ENCODE results near the gene ZNF597. TPM values are rescaled to one million over a fixed set of nuclear protein-coding genes. Genes with fewer than 3 reads are reported as not detected.

ZNF597 gene
- total and polyA plus RNA-seq, 2 donors (not counting 1 experiment from before 2014, with no cell fraction given), result 1.6 to 2.0 TPM

DNA sequence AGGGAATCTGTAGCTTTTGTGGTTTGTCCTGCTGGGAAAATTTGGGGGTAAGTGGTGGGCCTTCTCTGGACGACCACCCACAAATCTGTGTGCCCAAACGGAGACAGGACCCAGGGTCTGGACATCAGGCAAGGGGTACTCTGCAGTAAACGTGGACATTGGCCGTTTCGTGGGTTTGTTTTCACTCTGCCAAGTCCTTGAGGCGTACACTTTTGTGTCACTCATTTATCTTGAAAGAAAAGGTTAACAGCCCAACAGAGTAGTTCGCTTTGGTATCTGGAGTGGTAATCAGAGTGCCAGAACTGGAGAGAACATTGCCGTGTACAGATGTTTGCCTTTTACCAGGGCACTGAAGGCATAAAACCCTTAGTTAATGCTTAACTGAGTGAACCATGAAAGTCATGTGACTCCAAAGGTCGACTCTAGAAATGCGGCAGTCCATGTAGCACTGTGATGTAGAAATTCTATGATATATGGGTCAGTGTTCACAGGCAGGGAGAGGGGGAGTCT lies 15.6 kb upstream of the ZNF597 start:
- H4K20me1 ChIP-seq (ENCODE audit: control insufficient read depth, extremely low read depth, insufficient read depth, low read length), result no peaks in the 10 kb centered on the region
- H3K79me2 ChIP-seq (ENCODE audit: control insufficient read depth, insufficient read depth, low read length), result peaks cover 56% of the 10 kb centered on the region
- peak overlapping the region; percentile 71 to 94 (median 87) for H3K4me3 ChIP-seq (replicated peaks in 1 of 4; ENCODE audit: control extremely low read depth in 1 of 4, insufficient read depth in 1 of 4, low read depth in 3 of 4, low read length in 4 of 4)
- H2AFZ ChIP-seq (ENCODE audit: low read length), result peak overlapping the region; percentile 27
- no peaks in the 10 kb centered on the region for H3K36me3 ChIP-seq (ENCODE audit: control insufficient read depth, insufficient read depth, low read length)
- peak overlapping the region; percentile 70 for H3K4me2 ChIP-seq (ENCODE audit: extremely low read depth, insufficient read depth, low read length)
- no peaks in the 10 kb centered on the region for H3K27me3 ChIP-seq (ENCODE audit: control insufficient read depth, insufficient read depth, low read length)
- TF ChIP-seq EZH2 (IDR thresholded peaks at IDR 0.05; ENCODE audit: low read length, missing control alignments), result no peak
- TF ChIP-seq, protein P1, sequence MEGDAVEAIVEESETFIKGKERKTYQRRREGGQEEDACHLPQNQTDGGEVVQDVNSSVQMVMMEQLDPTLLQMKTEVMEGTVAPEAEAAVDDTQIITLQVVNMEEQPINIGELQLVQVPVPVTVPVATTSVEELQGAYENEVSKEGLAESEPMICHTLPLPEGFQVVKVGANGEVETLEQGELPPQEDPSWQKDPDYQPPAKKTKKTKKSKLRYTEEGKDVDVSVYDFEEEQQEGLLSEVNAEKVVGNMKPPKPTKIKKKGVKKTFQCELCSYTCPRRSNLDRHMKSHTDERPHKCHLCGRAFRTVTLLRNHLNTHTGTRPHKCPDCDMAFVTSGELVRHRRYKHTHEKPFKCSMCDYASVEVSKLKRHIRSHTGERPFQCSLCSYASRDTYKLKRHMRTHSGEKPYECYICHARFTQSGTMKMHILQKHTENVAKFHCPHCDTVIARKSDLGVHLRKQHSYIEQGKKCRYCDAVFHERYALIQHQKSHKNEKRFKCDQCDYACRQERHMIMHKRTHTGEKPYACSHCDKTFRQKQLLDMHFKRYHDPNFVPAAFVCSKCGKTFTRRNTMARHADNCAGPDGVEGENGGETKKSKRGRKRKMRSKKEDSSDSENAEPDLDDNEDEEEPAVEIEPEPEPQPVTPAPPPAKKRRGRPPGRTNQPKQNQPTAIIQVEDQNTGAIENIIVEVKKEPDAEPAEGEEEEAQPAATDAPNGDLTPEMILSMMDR (conservative IDR thresholded peaks at IDR 0.05 in 1 of 2, IDR thresholded peaks at IDR 0.05 in 1 of 2; ENCODE audit: low read depth in 1 of 2, low read length in 2 of 2), result no peak
- H3K4me1 ChIP-seq (ENCODE audit: control insufficient read depth, extremely low read depth, insufficient read depth, low read length), result peaks cover 3% of the 10 kb centered on the region
- H3K9me3 ChIP-seq (ENCODE audit: control insufficient read depth, insufficient read depth, low read depth, low read length), result no peaks in the 10 kb centered on the region
- H3K9ac ChIP-seq (ENCODE audit: insufficient read depth, low read length), result peak overlapping the region; percentile 98
- peak overlapping the region; percentile 86 for H3K27ac ChIP-seq (ENCODE audit: insufficient read depth, low read length)
- peak; percentile 16 to 39 for DNase-seq (ENCODE audit: low read depth in 2 of 2)

DNA sequence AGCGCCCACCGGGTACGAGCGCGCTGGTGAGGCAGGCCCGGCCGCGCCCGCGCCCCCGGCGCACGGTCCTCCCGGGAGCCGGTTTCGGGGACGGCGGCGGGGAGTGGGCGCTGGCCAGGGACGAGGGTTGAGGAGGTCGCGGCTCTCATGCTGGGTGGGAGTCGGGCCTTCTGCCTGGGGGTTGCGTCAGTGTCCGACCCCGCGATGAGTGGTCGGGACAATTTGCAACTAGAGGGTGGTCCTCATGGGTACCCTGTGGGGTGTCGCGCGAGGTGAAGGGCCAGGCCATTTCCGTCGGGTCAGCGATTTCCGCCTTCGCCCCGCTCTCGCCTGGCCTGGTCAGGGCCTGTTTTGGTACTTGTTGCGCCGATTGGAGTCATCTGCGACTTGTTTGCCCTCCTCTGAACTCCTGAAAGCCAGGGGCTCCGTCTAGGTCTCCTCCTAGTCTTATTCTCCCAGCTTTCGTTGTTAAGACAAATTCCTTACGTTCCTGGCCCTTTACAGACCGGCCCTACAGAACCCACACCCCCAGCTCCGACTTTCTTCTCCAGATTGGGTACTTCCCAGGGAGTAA lies 15.1 kb upstream of the ZNF597 start:
- Histone ChIP-seq H3K4me2 (ENCODE audit: extremely low read depth, insufficient read depth, low read length) (peak overlapping the region; percentile 70), H3K4me1 (ENCODE audit: control insufficient read depth, extremely low read depth, insufficient read depth, low read length) (peaks cover 3% of the 10 kb centered on the region), H3K27ac (ENCODE audit: insufficient read depth, low read length) (peak overlapping the region; percentile 86), H3K79me2 (ENCODE audit: control insufficient read depth, insufficient read depth, low read length) (peaks cover 52% of the 10 kb centered on the region), H3K27me3 (ENCODE audit: control insufficient read depth, insufficient read depth, low read length) (no peaks in the 10 kb centered on the region), H3K36me3 (ENCODE audit: control insufficient read depth, insufficient read depth, low read length) (no peaks in the 10 kb centered on the region), H3K9me3 (ENCODE audit: control insufficient read depth, insufficient read depth, low read depth, low read length) (no peaks in the 10 kb centered on the region), H3K4me3 (replicated peaks in 1 of 4; ENCODE audit: control extremely low read depth in 1 of 4, insufficient read depth in 1 of 4, low read depth in 3 of 4, low read length in 4 of 4) (peak overlapping the region; percentile 71 to 94 (median 87)), H4K20me1 (ENCODE audit: control insufficient read depth, extremely low read depth, insufficient read depth, low read length) (no peaks in the 10 kb centered on the region), H3K9ac (ENCODE audit: insufficient read depth, low read length) (peak overlapping the region; percentile 98), H2AFZ (ENCODE audit: low read length) (peak overlapping the region; percentile 78)
- peak; percentile 35 to 60 for DNase-seq (ENCODE audit: low read depth in 2 of 2)
- TF ChIP-seq EZH2 (IDR thresholded peaks at IDR 0.05; ENCODE audit: low read length, missing control alignments), result no peak
- TF ChIP-seq, protein P1 (conservative IDR thresholded peaks at IDR 0.05 in 1 of 2, IDR thresholded peaks at IDR 0.05 in 1 of 2; ENCODE audit: low read depth in 1 of 2, low read length in 2 of 2), result no peak

GRCh38 chr16:3457434-3458252 lies 14.3 kb upstream of the ZNF597 start:
- Histone ChIP-seq H3K36me3 (ENCODE audit: control insufficient read depth, insufficient read depth, low read length) (no peaks in the 10 kb centered on the region), H3K9ac (ENCODE audit: insufficient read depth, low read length) (peak overlapping the region; percentile 98), H2AFZ (ENCODE audit: low read length) (peak overlapping the region; percentile 90), H3K4me1 (ENCODE audit: control insufficient read depth, extremely low read depth, insufficient read depth, low read length) (peaks cover 3% of the 10 kb centered on the region), H4K20me1 (ENCODE audit: control insufficient read depth, extremely low read depth, insufficient read depth, low read length) (no peaks in the 10 kb centered on the region), H3K4me3 (replicated peaks in 1 of 4; ENCODE audit: control extremely low read depth in 1 of 4, insufficient read depth in 1 of 4, low read depth in 3 of 4, low read length in 4 of 4) (peak overlapping the region; percentile 60 to 94 (median 80)), H3K9me3 (ENCODE audit: control insufficient read depth, insufficient read depth, low read depth, low read length) (no peaks in the 10 kb centered on the region), H3K4me2 (ENCODE audit: extremely low read depth, insufficient read depth, low read length) (peak overlapping the region; percentile 80), H3K27ac (ENCODE audit: insufficient read depth, low read length) (peak overlapping the region; percentile 96), H3K27me3 (ENCODE audit: control insufficient read depth, insufficient read depth, low read length) (no peaks in the 10 kb centered on the region), H3K79me2 (ENCODE audit: control insufficient read depth, insufficient read depth, low read length) (peaks cover 45% of the 10 kb centered on the region)
- peak; percentile 86 for DNase-seq (ENCODE audit: low read depth in 2 of 2)
- no peak for TF ChIP-seq EZH2 (IDR thresholded peaks at IDR 0.05; ENCODE audit: low read length, missing control alignments)
- TF ChIP-seq, protein P1 (conservative IDR thresholded peaks at IDR 0.05 in 1 of 2, IDR thresholded peaks at IDR 0.05 in 1 of 2; ENCODE audit: low read depth in 1 of 2, low read length in 2 of 2), result peak; percentile 25 to 27

Measured in fibroblast of lung (primary cell).